Type B pancreatic cell (in vitro differentiated cells): ENCODE data around the gene C1QB. TPM values are rescaled to one million over a fixed set of nuclear protein-coding genes. Genes with fewer than 3 reads are reported as not detected.

Experiments used
- DNase-seq: peaks from one replicate; pipeline ENCODE4 v3.0.0; 2021; ENCODE audit warnings: mixed read lengths; ENCODE audit not compliant: unreplicated experiment; ENCODE audit errors: extremely low spot score
- H3K27ac Mint-ChIP-seq: 2 replicates; pipeline ENCODE4 v1.8.0; 2021; ENCODE audit warnings: mild to moderate bottlenecking, mixed read lengths
- H3K27me3 Mint-ChIP-seq: 2 replicates; pipeline ENCODE4 v1.8.0; 2021; ENCODE audit warnings: mixed read lengths
- H3K36me3 Mint-ChIP-seq: 2 replicates; pipeline ENCODE4 v1.8.0; 2021; ENCODE audit warnings: mixed read lengths
- H3K4me1 Mint-ChIP-seq: one replicate; pipeline ENCODE4 v1.8.0; 2021; ENCODE audit warnings: mixed read lengths; ENCODE audit not compliant: unreplicated experiment
- H3K4me3 Mint-ChIP-seq: 2 replicates; pipeline ENCODE4 v1.8.0; 2021; ENCODE audit warnings: mild to moderate bottlenecking, mixed read lengths
- H3K9me3 Mint-ChIP-seq: 2 replicates; pipeline ENCODE4 v1.8.0; 2021; ENCODE audit warnings: mixed read lengths
- total RNA-seq: library from RNA; stranded (reverse); gene quantifications from 2 replicates; pipeline ENCODE4 v1.2.1, GENCODE V29; 2021; ENCODE audit warnings: low replicate concordance
- TF ChIP-seq, protein P1 (sequence below): fragments of 200-600 bp; sonication (generic); conservative IDR thresholded peaks from 2 replicates; pipeline ENCODE4 v1.5.0; 2021; ENCODE audit warnings: antibody characterized with exemption, mild to moderate bottlenecking

Gene C1QB
- total RNA-seq, 1 donor from 2014 or later = not detected

- DNase-seq = no peak
- Mint-ChIP-seq H3K9me3 (no peaks in the 10 kb centered on the region), H3K4me1 (no peaks in the 10 kb centered on the region), H3K27me3 (peaks cover 15% of the 10 kb centered on the region), H3K4me3 (no peak overlapping the region), H3K27ac (no peak overlapping the region), H3K36me3 (no peaks in the 10 kb centered on the region)
- TF ChIP-seq, protein P1, sequence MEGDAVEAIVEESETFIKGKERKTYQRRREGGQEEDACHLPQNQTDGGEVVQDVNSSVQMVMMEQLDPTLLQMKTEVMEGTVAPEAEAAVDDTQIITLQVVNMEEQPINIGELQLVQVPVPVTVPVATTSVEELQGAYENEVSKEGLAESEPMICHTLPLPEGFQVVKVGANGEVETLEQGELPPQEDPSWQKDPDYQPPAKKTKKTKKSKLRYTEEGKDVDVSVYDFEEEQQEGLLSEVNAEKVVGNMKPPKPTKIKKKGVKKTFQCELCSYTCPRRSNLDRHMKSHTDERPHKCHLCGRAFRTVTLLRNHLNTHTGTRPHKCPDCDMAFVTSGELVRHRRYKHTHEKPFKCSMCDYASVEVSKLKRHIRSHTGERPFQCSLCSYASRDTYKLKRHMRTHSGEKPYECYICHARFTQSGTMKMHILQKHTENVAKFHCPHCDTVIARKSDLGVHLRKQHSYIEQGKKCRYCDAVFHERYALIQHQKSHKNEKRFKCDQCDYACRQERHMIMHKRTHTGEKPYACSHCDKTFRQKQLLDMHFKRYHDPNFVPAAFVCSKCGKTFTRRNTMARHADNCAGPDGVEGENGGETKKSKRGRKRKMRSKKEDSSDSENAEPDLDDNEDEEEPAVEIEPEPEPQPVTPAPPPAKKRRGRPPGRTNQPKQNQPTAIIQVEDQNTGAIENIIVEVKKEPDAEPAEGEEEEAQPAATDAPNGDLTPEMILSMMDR = no peak
Observed at GRCh38 chr1:22638476-22639234, 14.4 kb upstream of the C1QB start.

DNA sequence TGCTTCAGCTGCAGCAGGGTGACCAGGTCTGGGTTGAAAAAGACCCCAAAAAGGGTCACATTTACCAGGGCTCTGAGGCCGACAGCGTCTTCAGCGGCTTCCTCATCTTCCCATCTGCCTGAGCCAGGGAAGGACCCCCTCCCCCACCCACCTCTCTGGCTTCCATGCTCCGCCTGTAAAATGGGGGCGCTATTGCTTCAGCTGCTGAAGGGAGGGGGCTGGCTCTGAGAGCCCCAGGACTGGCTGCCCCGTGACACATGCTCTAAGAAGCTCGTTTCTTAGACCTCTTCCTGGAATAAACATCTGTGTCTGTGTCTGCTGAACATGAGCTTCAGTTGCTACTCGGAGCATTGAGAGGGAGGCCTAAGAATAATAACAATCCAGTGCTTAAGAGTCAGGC is 13.8 kb upstream of the C1QB start:
- Mint-ChIP-seq H3K9me3 (no peaks in the 10 kb centered on the region), H3K36me3 (no peaks in the 10 kb centered on the region), H3K27me3 (peaks cover 12% of the 10 kb centered on the region), H3K4me1 (no peaks in the 10 kb centered on the region), H3K27ac (no peak overlapping the region), H3K4me3 (no peak overlapping the region)
- TF ChIP-seq, protein P1 = no peak
- DNase-seq = no peak

DNA sequence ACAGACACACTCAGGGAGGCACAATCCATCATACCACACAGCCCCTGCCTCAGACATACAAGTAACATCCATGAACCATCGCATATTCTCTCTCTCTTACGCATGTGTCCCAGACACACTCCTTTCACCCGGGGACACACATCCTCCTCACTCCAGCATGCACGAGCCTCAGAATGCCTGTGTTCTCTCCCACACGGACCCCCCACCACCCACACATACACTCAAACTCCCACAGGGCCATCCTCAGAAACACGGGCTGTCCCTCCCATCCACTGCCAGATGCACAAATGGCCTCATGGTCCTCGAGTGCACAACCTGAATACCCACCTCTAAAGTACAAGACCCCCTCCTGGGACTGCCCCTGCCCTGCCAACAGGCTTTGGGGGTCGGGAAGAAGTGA is 11.8 kb upstream of the C1QB start:
- Mint-ChIP-seq H3K9me3 (no peaks in the 10 kb centered on the region), H3K4me3 (no peak overlapping the region), H3K27ac (no peak overlapping the region), H3K4me1 (no peaks in the 10 kb centered on the region), H3K36me3 (no peaks in the 10 kb centered on the region), H3K27me3 (peaks cover 24% of the 10 kb centered on the region)
- TF ChIP-seq, protein P1 = no peak
- no peak for DNase-seq

- peak; percentile 84 for DNase-seq
- H3K27me3 Mint-ChIP-seq = peaks cover 22% of the 10 kb centered on the region
- no peaks in the 10 kb centered on the region for H3K36me3 Mint-ChIP-seq
- no peaks in the 10 kb centered on the region for H3K9me3 Mint-ChIP-seq
- H3K4me1 Mint-ChIP-seq = no peaks in the 10 kb centered on the region
- no peak overlapping the region for H3K27ac Mint-ChIP-seq
- TF ChIP-seq, protein P1 = peak; percentile 97
- no peak overlapping the region for H3K4me3 Mint-ChIP-seq
Observed at GRCh38 chr1:22641906-22642636, 11.0 kb upstream of the C1QB start.

GRCh38 chr1:22643381-22643780 is 9.7 kb upstream of the C1QB start, which contains the start of gene C1QC:
TSS of gene C1QC (plus strand) at chr1:22643633. CDS start at chr1:22644024, 391 bp downstream.
- H3K9me3 Mint-ChIP-seq = no peaks in the 10 kb centered on the region
- H3K4me3 Mint-ChIP-seq = no peak within 1 kb of the TSS
- H3K27me3 Mint-ChIP-seq = peaks cover 22% of the 10 kb centered on the region
- TF ChIP-seq, protein P1 = no peak
- DNase-seq = no peak
- no peaks in the 10 kb centered on the region for H3K4me1 Mint-ChIP-seq
- no peak within 1 kb of the TSS for H3K27ac Mint-ChIP-seq
- no peaks in the 10 kb centered on the region for H3K36me3 Mint-ChIP-seq
